Vagina (tissue), 2 donors: ENCODE data around the gene GGA1. TPM values are rescaled to one million over a fixed set of nuclear protein-coding genes. Genes with fewer than 3 reads are reported as not detected.

Experiments used
- DNase-seq, 2 donors: peaks; one replicate each; pipeline ENCODE4 v3.0.0-alpha.2; 2017; ENCODE audit errors: extremely low spot score in 2 of 2
- H3K27ac ChIP-seq: fragments of 200-600 bp; sonication (generic); one replicate; pipeline ENCODE4 v1.5.1; 2019
- H3K27me3 ChIP-seq: fragments of 200-600 bp; sonication (generic); one replicate; pipeline ENCODE4 v1.5.1; 2019
- H3K36me3 ChIP-seq, 2 donors: fragments of 200-600 bp; sonication (generic); one replicate each; pipeline ENCODE4 v1.5.1; 2017 to 2019
- H3K4me1 ChIP-seq: fragments of 200-600 bp; sonication (generic); one replicate; pipeline ENCODE4 v1.5.1; 2019
- H3K4me3 ChIP-seq, 2 donors: fragments of 200-600 bp; sonication (generic); 1 replicate in 1 of 2; 2 replicates in 1 of 2; pipeline ENCODE4 v1.5.1; 2016 to 2019
- H3K9me3 ChIP-seq: fragments of 200-600 bp; sonication (generic); one replicate; pipeline ENCODE4 v1.5.1; 2019
- CTCF ChIP-seq, 3 experiments: fragments of 450-650 bp in 2 of 3; fragments of 200-600 bp in 1 of 3; sonication (generic) in 1 of 3; IDR thresholded peaks; one replicate each; pipeline ENCODE4 v1.5.1; 2017 to 2019; ENCODE audit warnings: antibody characterized with exemption in 3 of 3, mild to moderate bottlenecking in 2 of 3, moderate library complexity in 2 of 3
- POLR2A ChIP-seq, 2 donors: fragments of 450-650 bp; IDR thresholded peaks; one replicate each; pipeline ENCODE4 v1.6.1; 2017; ENCODE audit warnings: antibody characterized with exemption in 2 of 2, mild to moderate bottlenecking in 2 of 2, moderate library complexity in 2 of 2
- POLR2AphosphoS5 ChIP-seq, 2 donors: sonication (generic); formaldehyde crosslinking; IDR thresholded peaks; one replicate each; pipeline ENCODE4 v1.9.0; 2017; ENCODE audit warnings: antibody characterized with exemption in 2 of 2, mild to moderate bottlenecking in 2 of 2, low read depth in 1 of 2; ENCODE audit not compliant: insufficient read depth in 1 of 2
- intact Hi-C: fragments of 100-400 bp; cut with DNase I; formaldehyde crosslinking; loops from one replicate; pipeline ENCODE4 v1.15.1; 2023
- total RNA-seq: library from RNA; depleted of rRNA; stranded (reverse); fragments of >200 nt; gene quantifications from one replicate; pipeline ENCODE4 v1.2.3, GENCODE V29; 2016

GGA1 gene
- total RNA-seq, 1 donor from 2014 or later, result 45.7 TPM

GRCh38 chr22:37561212-37562048 is 47.2 kb upstream of the GGA1 start:
- Histone ChIP-seq H3K4me3 (peak overlapping the region; percentile 84 to 89), H3K9me3 (no peaks in the 10 kb centered on the region), H3K4me1 (peaks cover 75% of the 10 kb centered on the region), H3K27ac (peak overlapping the region; percentile 99), H3K27me3 (no peaks in the 10 kb centered on the region), H3K36me3 (peaks cover 0 to 11% of the 10 kb centered on the region in 2 donors)
- TF ChIP-seq POLR2AphosphoS5 (IDR thresholded peaks at IDR 0.05; ENCODE audit: insufficient read depth in 1 of 2, low read depth in 1 of 2) (peak; percentile 90), CTCF (IDR thresholded peaks at IDR 0.05) (peak; percentile 58 to 70 (median 64)), POLR2A (IDR thresholded peaks at IDR 0.05) (peak in 1 of 2 donors; percentile 48)
- DNase-seq, result no peak
- intact Hi-C loops, result loop anchor here (2.0 kb wide), 1 partner anchor 17 kb away; no protein-coding TSS in a partner anchor

DNA sequence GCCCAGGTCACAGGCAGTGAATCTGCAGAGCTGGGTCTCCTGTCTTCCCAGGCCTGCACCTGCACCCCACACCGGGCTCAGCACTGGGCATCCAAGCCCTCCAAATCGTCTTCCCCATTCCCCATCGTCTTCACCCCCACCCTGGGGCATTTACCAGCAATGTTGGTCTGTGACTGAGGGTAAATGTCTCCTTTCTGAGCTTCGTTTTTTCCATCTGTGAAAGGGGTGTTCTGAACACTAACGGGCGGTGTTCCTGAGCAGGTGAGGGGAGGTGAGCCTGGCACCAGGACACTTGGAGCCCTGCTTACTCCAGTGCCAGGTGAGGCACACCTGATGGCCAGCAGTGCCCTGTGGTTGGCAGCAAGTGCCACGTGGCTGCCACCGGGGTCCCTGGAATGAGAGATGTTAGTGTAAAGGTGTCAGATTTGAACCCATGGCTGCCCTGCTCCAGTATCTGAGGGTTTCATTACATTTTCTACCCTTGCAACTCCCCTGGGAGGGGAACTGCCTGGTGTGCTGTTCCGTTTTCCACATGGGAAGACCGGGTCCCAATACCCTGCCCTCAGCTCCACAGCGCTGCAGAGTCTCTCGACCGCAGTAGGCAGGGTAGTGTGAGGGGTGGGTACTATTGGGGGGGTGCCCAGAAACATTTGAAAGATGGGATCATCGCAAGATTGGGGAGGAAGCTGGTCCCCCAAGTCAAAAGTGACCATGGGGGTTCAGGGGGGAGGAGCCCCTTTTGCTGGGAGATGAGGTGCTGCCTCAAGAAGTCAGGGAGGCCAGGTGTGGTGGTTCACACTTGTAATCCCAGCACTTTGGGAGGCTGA is 46.4 kb upstream of the GGA1 start:
- H3K36me3 ChIP-seq, result peaks cover 0 to 18% of the 10 kb centered on the region in 2 donors
- no peak for TF ChIP-seq POLR2A (IDR thresholded peaks at IDR 0.05)
- no peak for TF ChIP-seq CTCF (IDR thresholded peaks at IDR 0.05)
- no peak for TF ChIP-seq POLR2AphosphoS5 (IDR thresholded peaks at IDR 0.05; ENCODE audit: insufficient read depth in 1 of 2, low read depth in 1 of 2)
- no peaks in the 10 kb centered on the region for H3K9me3 ChIP-seq
- intact Hi-C loops, result no loop called here
- peak overlapping the region; percentile 99 for H3K27ac ChIP-seq
- peaks cover 79% of the 10 kb centered on the region for H3K4me1 ChIP-seq
- H3K27me3 ChIP-seq, result no peaks in the 10 kb centered on the region
- DNase-seq, result no peak
- H3K4me3 ChIP-seq, result peak overlapping the region; percentile 84 to 89

DNA sequence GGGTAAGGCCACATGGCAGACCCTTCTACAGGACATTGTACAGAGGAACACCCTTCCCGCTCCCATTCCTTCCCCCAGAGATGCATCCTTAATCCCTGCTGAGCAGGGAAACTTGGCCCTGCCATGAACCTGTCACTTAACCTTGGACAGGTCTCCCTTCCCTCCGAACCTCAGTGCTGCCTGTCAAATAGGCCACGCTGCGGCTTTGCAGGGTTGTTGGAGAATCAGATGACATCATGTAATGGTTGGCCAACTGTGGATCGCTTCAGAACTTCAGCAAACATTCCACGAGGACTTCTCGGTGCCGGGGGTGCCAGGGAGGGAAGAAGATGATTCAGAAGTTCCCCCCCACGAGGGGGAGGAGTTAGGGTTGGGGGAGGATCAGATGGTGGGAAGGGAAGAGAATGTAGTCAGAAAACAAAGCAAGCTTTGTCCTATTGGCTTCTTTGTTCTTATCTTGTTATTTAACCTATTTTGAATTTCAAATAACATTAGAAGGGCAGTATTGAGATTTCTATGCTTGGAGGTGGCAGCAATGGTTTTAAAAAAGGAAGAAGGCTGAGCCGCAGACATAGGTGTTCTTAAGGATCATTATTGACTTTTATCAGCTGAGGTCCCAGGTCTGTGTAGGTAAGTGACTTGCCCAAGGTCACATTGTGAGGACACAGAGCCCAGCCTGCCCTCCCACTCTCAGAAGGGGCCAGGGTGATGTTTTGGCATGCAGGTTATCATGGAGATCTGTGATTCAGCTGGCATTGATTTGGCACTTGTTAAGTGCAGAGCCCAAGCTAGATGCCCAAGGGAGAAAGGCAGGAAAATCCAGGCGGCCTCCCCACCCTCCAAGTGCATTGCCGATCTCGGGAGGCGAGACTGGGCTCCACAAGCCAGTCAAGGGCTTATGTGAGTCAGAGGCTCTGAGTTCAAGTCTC is 45.2 kb upstream of the GGA1 start:
- DNase-seq, result no peak
- no peak for TF ChIP-seq POLR2A (IDR thresholded peaks at IDR 0.05)
- peak in 1 of 2 donors; percentile 78 for TF ChIP-seq POLR2AphosphoS5 (IDR thresholded peaks at IDR 0.05; ENCODE audit: insufficient read depth in 1 of 2, low read depth in 1 of 2)
- peaks cover 87% of the 10 kb centered on the region for H3K4me1 ChIP-seq
- intact Hi-C loops, result no loop called here
- peak overlapping the region; percentile 11 to 23 for H3K4me3 ChIP-seq
- H3K9me3 ChIP-seq, result no peaks in the 10 kb centered on the region
- peaks cover 0 to 28% of the 10 kb centered on the region in 2 donors for H3K36me3 ChIP-seq
- H3K27ac ChIP-seq, result peak overlapping the region; percentile 99
- no peaks in the 10 kb centered on the region for H3K27me3 ChIP-seq

- H3K9me3 ChIP-seq, result no peaks in the 10 kb centered on the region
- intact Hi-C loops, result no loop called here
- DNase-seq, result no peak
- no peak for TF ChIP-seq CTCF (IDR thresholded peaks at IDR 0.05)
- no peak for TF ChIP-seq POLR2AphosphoS5 (IDR thresholded peaks at IDR 0.05; ENCODE audit: insufficient read depth in 1 of 2, low read depth in 1 of 2)
- no peak for TF ChIP-seq POLR2A (IDR thresholded peaks at IDR 0.05)
- H3K36me3 ChIP-seq, result peaks cover 0 to 34% of the 10 kb centered on the region in 2 donors
- H3K4me3 ChIP-seq, result peak overlapping the region; percentile 11 to 23
- H3K4me1 ChIP-seq, result peaks cover 90% of the 10 kb centered on the region
- H3K27me3 ChIP-seq, result no peaks in the 10 kb centered on the region
- H3K27ac ChIP-seq, result peak overlapping the region; percentile 99
These were observed 44.4 kb upstream of the GGA1 start for GRCh38 chr22:37564111-37564711.
